HG02884 (cell line): ENCODE data around the gene CNMD.

Experiments used
- ATAC-seq: cut with Tn5 transposase; IDR thresholded peaks from one replicate; pipeline ENCODE4 v1.9.1; 2021; ENCODE audit warnings: mild to moderate bottlenecking, moderate library complexity; ENCODE audit not compliant: unreplicated experiment

The CNMD gene

DNA sequence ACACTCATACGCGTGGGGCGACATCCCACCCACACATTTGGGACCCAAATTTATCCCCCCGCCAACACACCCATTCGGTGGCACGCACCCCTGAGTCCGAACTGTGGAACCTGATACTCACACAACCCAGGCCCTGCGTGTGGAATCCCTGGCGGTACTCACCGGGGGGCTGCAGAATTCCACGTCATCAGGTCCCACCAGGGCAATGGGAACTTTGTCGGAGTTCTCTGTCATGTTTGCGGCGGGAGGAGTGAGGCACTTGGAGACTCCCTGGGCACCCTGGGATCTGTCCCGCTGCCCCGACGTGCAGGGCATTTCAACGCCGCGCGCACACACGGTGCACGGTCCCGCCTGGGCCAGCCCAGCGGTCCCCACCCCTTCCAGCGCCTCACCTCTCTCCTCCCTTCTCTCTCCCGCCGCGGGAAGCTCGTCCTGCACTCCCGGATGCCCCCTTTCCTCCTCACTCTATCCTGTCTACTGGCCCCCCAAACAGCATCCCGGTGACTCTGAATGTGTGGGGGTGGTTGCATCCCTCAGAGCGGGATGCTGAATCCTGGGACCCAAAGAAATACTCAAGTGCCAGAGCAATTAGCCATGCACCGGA is at the start of gene CNMD:
Gene CNMD, minus strand, starts transcription at position 353 of the 604 bp plus-strand sequence. Its CDS starts 119 bp downstream, at position 234.
- ATAC-seq = no peak

DNA sequence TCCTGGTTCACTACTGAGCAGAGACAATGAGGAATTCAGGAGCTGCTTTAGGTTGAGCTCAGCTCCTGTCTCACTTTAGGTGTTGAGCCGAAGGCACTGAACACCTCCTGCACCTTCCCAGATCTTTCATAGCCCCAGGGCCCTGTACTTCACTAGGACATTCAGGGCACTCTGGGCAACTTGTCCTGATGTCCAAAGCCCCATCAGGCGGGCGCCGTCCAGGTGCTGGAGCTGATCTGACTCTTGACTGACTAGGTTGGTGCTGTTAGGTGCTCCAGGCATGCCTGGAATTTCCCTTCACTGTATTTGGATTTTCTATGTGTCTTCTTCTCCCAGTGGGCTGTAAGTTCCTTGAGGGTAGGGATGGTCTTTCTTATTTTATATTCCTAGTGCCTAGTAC is 48.4 kb upstream of the CNMD start:
- ATAC-seq = no peak

DNA sequence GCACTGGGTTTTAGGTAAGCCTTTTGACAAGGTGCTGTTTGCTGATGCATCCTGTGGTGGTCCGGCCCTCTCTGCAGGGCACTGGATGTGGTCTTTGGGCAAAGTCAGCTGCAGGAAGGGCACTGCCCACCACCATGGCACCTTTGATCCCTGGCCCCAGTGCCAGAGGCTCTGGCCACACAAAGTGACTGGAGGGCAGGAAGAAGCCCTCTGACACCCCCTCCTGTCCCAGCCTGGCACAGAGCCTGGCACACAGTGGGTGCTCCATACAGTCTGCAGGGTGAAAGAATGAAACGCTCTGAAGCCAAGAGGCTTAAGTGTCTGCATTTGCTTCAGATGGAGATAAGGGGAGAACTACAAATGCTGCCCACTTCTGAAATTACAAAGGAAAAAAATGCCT is 47.6 kb upstream of the CNMD start:
- no peak for ATAC-seq

DNA sequence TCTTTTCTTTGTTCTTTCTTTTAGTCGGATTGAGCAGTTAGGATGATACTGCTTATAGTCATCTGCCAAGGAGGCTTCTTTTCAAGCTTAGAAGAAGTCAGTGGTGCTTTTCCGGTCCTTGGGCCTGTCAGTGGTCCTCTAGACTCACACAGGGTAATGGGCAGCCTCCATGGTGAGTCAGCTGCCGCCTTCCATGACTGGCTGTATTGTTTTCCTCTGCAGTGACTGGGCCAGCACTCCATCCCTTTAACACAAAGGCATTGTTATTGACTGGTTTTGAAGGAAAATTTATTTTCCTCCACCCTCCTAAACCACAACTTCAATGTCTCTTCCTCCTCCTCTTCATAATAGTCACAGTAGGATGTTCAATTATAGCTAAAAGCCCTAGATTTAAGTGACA is 47.1 kb upstream of the CNMD start:
- ATAC-seq = no peak

DNA sequence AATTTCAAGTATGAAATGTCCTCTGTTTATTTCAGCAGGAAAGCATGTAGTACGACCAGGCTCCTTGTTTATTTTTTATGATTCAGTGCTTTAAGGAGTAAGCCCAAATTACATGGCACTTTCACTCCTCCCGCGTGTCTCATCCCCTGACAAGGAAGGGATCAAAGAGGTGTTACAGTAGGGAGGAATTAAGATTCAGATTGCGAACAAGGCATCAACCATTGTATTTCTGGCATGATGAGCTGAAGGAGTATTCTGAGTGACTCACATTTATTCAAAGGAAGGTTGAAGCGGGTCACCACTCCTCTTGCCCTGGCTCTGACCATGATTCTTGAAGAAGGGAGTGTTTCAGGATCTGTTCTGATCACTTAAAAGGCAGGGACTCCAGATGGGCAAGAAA is 46.1 kb upstream of the CNMD start:
- ATAC-seq = no peak

DNA sequence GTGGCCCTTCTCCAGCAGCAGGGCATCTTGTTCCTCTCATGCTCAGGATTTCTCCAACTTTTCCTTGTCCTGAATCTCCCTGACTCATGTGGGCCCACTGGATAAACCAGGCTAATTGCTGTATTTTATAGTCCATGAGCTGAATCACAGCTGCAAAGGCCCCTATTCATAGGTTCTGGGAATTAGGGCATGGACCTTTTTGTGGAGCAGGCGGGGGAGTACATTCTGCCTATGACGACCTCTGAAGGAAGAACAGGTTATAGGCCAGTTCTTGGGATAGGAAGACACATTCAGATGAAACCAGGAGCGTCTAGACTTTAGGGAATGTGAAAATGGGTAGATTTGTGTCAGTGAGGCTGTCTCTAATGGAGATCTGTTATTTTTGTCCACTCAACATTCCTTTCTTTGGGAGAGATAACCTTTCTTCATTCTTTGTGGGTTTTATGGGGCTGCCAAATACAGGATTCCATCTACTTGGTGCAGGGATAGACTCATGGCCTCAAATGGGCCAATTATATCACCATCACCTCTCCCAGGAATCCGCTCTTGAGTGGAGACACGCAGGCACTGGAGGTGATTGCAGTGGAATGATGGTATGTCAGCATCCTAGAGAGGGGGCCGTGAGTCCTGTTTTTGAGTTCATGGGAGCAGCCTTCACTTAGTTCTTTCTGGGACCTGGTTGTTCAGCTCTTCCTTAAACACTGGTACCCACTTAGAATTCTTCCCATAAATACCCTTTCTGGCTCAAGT is 45.1 kb upstream of the CNMD start:
- ATAC-seq = no peak

DNA sequence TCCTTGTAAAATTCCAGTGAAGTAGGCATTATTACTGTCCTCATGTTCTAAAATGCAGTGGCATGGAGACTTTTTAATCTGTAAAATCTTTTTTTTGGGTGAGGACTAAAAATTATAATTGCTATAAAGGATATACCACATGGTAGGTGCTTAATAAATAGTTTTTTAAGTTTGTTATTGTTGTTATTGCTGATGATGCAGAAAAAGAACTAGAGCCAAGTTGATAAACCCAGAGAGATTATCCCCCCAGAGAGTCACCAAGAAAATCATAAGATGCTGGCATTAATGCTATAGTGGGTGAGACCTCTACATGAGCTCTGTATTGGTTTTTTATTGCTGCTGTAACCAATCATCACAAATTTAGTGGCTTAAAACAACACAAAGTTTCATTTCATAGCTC is 44.3 kb upstream of the CNMD start:
- ATAC-seq = no peak

DNA sequence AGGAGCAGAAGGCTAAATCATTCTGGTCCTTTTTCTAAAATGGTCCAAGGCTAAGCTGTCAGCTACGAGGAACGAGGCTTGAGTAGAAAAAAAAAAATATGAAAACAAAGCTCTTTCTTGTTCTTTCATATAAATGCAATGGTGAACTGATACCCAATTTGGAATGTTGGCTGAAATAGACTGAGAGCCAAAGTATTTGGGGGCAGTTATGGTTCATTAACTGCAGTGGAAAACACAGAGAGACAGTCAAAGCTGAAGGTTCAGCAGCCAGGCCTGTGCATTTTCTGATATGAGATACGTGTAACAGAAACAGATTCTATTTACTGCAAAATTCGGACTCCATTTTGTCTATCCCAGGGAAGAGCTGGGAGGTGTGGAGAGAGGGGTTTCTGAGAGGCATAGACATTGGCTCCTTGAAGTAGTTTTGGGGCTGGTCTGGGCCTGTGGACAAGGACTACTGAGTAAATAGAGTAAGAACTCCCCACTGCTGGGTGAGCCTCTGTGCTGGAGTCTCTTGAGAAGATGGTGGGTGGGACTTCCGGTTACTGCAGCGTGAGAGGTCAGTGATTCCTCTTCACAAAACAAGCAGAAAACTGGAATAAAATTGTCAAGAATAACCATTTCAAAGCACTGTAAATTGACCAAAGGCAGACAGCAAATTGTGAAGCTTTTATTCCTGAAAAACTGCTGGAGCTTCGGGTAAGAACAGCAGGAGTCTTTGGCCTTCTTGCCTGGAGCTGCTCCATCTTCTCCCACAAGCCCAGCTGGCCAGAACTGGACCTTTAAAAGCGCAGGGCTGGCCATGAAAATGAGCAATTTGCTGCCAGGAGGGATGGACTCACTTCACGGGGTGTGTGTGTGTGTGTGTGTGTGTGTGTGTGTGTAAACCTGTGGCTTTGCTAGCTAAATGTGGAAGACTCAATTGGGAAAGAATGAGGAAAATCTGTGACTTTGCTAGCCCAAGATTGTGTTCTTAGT is 43.1 kb upstream of the CNMD start:
- ATAC-seq = no peak

DNA sequence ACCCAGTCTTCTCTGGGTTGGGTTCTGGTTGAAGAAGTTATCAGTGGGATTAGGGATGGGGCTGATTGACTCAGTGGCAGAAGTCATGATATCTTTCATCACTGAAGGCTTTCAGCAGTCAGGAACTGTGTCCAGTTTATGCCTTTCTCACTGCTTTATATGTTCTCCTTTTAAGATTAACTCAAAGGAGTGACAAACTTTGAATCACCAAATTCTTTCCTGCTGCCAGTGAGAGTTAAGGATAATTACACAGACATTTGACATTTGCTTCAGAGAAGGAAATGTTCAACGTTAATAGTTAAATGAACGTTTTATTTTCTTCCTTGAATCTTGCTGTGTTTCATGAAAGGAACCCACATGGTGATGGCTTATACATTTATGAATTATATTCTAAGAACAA is 41.0 kb upstream of the CNMD start:
- ATAC-seq = no peak

DNA sequence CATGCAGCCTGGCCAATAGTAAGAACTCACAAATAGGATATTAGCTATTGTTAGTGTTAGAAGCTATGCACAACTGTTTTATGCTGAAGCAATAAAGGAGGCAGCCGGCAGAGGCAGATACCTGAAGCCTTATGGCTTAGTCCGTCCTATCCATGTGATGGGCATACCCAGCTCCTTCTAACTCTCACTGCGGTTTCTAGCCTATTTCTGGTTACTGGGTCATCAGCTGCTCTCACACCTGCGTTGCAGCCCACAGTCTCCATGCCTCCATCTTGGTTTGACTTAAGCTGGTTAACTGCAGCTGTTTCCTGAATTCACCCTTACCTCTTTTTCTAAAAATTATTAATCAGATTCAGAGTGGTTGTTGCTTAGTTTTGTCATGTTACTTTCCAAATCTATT is 40.5 kb upstream of the CNMD start:
- ATAC-seq = no peak

DNA sequence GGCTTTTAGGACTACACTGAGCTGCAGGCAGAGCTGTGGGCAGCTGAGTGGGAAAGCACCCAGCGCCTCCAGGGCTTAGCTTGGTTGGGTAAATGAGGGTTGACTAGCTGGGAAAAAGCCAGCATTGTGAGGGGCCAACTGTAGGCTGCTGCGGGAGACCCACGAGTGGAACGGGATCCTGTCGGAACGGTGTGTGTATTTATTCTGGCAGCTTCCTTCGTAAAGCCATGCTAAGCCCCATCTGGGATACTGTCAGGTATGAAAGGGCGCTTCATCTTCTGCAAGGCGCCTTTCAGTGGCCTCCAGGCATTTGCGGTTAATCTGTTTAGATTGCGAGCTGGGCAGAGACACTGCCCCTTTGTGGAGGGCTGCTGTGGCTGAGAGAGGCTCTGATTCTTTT is 39.5 kb upstream of the CNMD start:
- ATAC-seq = no peak

DNA sequence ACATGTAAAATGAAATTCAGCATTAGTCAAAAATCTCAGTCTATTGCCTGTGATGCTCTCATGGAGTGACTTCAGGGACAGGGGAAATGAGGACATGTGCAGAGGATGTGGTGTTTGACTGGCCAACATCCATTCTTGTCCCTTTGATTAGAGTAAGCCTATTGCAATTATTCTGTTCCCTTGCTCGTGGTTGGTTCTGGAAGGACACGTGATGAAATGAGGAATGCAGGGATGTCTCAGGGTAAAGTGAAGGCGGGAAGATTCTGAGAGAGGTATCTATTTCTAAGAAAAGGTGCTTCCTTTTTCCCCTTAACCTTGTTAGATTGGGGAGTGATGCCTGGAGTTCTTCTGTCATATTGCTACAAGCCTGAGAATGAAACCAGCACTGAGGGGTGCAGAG is 37.1 kb upstream of the CNMD start:
- ATAC-seq = no peak

DNA sequence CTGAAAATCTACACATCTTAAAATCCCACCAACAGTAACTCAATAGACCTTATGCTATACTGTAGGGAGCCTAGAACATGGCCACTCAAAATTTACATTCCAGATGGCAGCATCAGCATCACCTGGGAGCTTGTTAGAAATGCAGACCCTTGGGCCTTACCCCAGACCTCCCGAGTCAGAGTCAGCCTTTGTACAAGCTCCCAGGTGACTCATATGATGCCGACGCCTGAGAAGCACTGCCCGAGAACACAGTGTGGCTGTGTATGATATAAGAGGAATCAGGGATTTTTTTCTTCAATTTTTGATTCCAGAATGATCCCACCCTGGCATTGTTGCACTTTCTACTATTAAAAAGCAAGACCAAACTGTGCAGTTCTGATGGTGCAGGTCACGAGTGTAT is 35.9 kb upstream of the CNMD start:
- ATAC-seq = no peak

DNA sequence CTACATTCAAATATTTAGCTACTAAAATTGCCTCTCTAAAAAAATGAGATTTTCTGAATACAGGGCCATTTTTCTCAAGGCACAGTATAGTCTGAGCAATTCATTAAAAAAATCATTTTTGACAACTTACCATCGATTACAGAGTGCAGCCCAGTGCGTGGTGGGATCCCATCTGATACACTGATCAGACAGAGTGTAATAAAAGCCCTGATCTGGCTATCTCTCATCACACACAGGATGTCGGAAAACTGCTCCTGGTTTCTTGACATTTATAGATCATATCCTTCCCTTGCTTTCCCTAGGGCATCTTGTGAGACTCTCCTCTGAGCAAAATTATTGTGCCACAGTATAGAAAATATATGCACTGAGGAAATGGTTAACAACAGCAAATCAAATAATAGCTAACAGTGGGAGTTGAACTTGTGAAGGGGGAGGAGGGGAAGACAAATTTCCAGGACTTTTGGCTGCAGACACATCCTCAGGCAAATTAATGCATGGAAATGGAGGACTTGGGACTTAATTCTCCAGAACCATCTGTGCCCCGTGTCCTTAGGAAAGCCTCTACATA is 28.4 kb upstream of the CNMD start:
- ATAC-seq = no peak

DNA sequence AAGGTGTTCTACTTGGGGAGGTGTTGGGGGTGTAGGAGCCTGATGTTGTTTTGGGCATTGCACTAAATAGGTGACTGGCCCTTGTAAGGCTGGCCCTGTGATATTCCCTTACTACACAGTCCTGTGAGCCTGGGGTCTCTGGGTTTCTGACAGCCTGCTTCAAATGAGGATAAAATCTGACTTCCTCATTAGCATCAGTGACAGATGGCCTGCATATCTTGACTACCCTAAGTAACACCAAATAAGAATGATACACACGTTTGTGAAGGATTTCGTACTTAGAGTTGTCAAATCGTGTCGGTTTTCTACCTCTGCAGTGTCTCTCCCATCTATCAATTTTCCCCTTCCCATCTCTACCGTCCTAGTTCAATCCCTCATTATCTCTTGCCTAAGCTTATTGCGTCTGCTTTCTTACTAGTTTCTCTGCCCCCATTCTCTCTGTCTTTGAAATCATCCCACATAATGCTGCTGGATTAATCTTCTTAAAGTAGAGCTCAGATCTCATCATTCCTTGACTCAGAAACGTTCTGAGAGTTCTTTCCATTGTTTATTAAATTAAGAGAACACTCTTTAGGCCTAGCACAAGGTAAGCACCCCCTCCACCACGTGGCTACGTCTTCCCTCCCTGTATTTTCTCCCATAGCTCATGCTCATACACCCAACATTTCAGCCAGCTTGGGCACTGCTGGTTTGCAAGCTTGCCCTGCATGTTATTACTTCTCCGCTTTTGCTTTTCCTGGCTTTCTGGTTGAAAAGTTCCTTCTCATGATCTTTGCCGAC is 26.2 kb upstream of the CNMD start:
- ATAC-seq = no peak

DNA sequence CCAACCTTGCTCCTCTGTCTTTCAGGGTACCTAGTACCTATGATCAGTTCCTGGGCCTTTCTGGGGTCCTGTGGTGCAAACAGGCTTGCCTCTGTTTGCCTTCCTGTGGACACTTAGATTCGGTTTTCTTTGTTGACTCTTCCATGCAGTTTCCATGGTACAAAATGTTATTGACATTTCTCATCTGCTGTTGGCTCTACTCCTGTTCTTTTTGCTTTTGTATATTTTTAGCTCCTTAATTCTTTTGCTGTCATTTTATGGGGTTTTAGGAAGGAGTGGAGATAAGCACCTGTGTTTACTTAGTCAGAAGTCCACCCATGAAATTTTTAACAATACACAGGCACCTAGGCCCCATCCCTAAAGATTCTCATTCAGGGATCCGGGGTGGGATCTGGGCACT is 20.5 kb upstream of the CNMD start:
- ATAC-seq = no peak

DNA sequence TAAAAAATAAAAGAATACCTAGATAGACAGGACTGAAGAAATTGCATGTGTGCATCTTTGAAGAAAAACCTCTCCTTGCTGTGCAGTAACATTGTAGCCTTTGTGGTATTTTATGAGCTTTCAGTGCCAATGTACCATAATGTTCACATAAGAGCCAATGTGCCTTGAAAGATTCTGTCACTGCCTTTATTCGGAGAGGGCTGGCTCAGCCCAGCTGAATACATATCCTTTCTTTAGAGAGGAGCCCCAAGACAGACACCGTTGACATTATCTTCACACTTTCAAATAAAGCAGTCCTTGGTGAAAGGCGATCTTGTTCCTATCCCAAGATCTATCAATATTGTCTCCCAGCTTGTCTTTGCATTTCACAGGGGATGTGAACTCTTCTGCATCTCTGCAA is 18.5 kb upstream of the CNMD start:
- no peak for ATAC-seq

DNA sequence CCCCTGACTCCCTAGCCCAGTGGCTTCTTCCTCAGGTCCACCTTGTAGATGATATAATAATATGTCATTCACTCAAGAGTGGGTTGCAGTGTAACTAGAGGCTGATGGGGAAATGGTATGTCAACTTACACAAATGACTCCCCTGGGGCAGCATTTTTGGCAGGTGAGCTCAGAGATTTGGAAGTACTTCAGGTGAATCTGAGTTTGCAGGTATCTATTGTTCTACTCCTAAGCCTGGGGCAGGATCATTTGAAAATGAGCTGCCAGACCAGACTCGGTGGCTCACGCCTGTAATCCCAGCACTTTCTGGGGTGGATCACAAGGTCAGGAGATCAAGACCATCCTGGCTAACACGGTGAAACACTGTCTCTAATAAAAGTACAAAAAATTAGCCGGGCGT is 11.6 kb upstream of the CNMD start:
- no peak for ATAC-seq

DNA sequence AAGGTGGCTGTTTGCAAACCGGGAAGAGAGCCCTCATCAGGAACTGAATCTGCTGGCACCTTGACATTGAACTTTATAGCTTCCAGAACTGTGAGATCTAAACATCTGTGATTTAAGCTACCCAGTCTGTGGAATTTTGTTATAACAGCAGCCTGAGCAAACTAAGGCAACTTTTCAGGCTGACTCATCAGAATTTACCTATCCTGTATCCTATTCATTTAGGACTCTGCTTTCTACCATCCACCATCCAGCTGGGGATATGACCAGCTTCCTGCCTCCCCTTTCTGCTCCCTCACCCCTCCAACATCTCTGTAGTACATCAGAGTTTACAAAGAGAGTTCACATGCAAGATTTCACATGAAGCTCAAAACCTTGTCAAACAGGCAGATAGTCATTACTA is 11.1 kb upstream of the CNMD start:
- no peak for ATAC-seq

DNA sequence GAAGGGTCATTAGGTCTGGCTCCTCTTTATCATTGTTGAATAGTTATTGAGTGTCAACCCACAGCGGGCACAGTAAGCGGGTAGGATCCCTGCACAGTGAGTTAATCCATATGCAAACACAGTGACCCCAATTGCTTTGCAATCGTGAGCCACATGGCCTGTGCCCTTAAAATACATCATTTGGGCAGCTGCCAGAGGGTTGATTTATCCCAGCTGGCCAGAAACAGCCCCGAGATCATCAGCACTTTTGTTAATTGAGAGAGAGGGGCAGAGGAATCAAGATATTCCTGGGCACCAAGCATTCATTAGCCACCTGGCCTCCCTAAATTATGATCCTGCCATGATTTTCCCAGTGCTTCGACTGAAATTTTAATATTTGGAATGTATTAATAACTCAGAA is 9.8 kb upstream of the CNMD start:
- no peak for ATAC-seq

DNA sequence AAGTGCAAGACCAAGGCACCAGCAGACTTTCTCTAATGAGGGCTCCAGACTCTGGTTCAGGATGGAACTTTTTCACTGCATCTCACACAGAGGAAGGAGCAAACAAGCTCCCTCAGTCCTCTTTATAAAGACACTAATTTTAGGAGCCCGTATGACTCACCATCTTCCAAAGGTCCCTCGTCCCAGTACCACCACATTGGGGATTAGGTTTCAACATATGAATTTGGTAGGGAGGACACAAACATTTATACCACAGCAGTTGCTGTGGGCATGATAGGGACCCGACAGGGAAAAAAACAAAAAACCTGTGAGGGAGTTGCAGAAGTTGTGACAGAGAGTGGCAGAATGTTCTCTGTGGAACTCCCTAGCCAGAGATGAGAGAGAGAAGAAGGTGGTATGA is 6.5 kb upstream of the CNMD start:
- no peak for ATAC-seq
